Adrenal gland (tissue), 5 donors: Measurements from ENCODE around the gene AMOT.

Source experiments
- CTCF ChIP-seq, 6 experiments: fragments of 450-650 bp in 4 of 6; fragments of 200-600 bp in 2 of 6; sonication (generic) in 1 of 6; IDR thresholded peaks; 1 replicate in 5 of 6; 2 replicates in 1 of 6; pipeline versions ENCODE4 v1.5.1 to v1.8.0; 2016 to 2021; ENCODE audit warnings: antibody characterized with exemption in 6 of 6, mild to moderate bottlenecking in 2 of 6, moderate library complexity in 1 of 6
- POLR2A ChIP-seq, 2 donors: fragments of 450-650 bp; IDR thresholded peaks; one replicate each; pipeline ENCODE4 v1.6.1; 2017; ENCODE audit warnings: antibody characterized with exemption in 2 of 2, mild to moderate bottlenecking in 2 of 2, moderate library complexity in 1 of 2
- donor health status: DM: no; HTN: no; CAD: no.

GRCh38 chrX:112837531-112837930 is 3.1 kb downstream of the AMOT start:
- TF ChIP-seq POLR2A (IDR thresholded peaks at IDR 0.05), result no peak
- no peak for TF ChIP-seq CTCF (IDR thresholded peaks at IDR 0.05)
